SK-N-SH (cell line): ENCODE measurements around the gene SOX13. TPM values are rescaled to one million over a fixed set of nuclear protein-coding genes. Genes with fewer than 3 reads are reported as not detected.

Experiments
- CTCF ChIA-PET: fragments of 300-600, 350-600 bp; formaldehyde crosslinking; extraction: SDS; loops from one replicate; lab custom pipeline; 2021; lab: Yijun Ruan, JAX
- POLR2A ChIA-PET: fragments of 350-600 bp; sonication (Branson Sonifier 250); formaldehyde crosslinking; extraction: SDS; loops from one replicate; lab custom pipeline; 2020; ENCODE audit warnings: antibody characterized with exemption, inconsistent platforms; lab: Yijun Ruan, JAX
- DNase-seq: peaks from one replicate; pipeline ENCODE4 v3.0.0; 2012
- H2AFZ ChIP-seq: fragments of 200-600 bp; sonication (generic); 2 replicates; pipeline ENCODE4 v1.8.1; 2016; ENCODE audit warnings: antibody characterized with exemption, mild to moderate bottlenecking, low read depth
- H3F3A ChIP-seq: fragments of 200-600 bp; sonication (generic); replicated peaks from 2 replicates; pipeline ENCODE3; 2016; ENCODE audit warnings: antibody characterized with exemption, mild to moderate bottlenecking; ENCODE audit not compliant: insufficient read depth
- H3K27ac ChIP-seq, 2 experiments: fragments of 200-500 bp in 1 of 2; fragments of 200-600 bp in 1 of 2; sonication (Bioruptor generic) in 1 of 2; sonication (generic), shearing (Covaris generic) in 1 of 2; 2 replicates each; pipeline versions ENCODE4 v1.5.1 to v1.6.1; 2014 to 2016; ENCODE audit warnings: low read depth in 2 of 2, inconsistent platforms in 1 of 2, low read length in 1 of 2, mild to moderate bottlenecking in 1 of 2, mixed read lengths in 1 of 2
- H3K27me3 ChIP-seq: fragments of 200-600 bp; sonication (generic), shearing (Covaris generic); 2 replicates; pipeline ENCODE4 v1.6.1; 2016; ENCODE audit warnings: mixed run types; ENCODE audit not compliant: insufficient read depth
- H3K36me3 ChIP-seq, 2 experiments: fragments of 200-500 bp in 1 of 2; fragments of 200-600 bp in 1 of 2; sonication (Bioruptor generic) in 1 of 2; sonication (generic) in 1 of 2; replicated peaks in 1 of 2; 2 replicates each; pipeline versions ENCODE3 to v1.5.1; 2014 to 2016; ENCODE audit warnings: low read length in 1 of 2, mild to moderate bottlenecking in 1 of 2; ENCODE audit not compliant: insufficient read depth in 2 of 2, control insufficient read depth in 1 of 2
- H3K4me1 ChIP-seq, 2 experiments: fragments of 200-500 bp in 1 of 2; fragments of 200-600 bp in 1 of 2; sonication (Bioruptor generic) in 1 of 2; sonication (generic), shearing (Covaris generic) in 1 of 2; 2 replicates each; pipeline versions ENCODE4 v1.5.1 to v1.6.1; 2014 to 2016; ENCODE audit warnings: low read depth in 1 of 2, low read length in 1 of 2, mixed run types in 1 of 2; ENCODE audit not compliant: insufficient read depth in 2 of 2, control insufficient read depth in 1 of 2
- H3K4me2 ChIP-seq: fragments of 200-600 bp; sonication (generic), shearing (Covaris generic); 2 replicates; pipeline ENCODE4 v1.6.1; 2017; ENCODE audit warnings: mixed run types
- H3K4me3 ChIP-seq, 2 experiments: fragments of 200-500 bp in 1 of 2; fragments of 200-600 bp in 1 of 2; sonication (Bioruptor generic) in 1 of 2; sonication (generic), shearing (Covaris generic) in 1 of 2; 2 replicates each; pipeline versions ENCODE4 v1.5.1 to v1.8.1; 2014 to 2016; ENCODE audit warnings: low read depth in 2 of 2, inconsistent platforms in 1 of 2, low read length in 1 of 2, mild to moderate bottlenecking in 1 of 2, mixed read lengths in 1 of 2, moderate library complexity in 1 of 2
- H3K79me2 ChIP-seq: fragments of 200-600 bp; sonication (generic); 2 replicates; pipeline ENCODE4 v1.8.1; 2017; ENCODE audit warnings: mild to moderate bottlenecking; ENCODE audit not compliant: insufficient read depth
- H3K9ac ChIP-seq: fragments of 200-600 bp; sonication (generic); 2 replicates; pipeline ENCODE4 v1.6.1; 2017; ENCODE audit warnings: mixed run types
- H3K9me2 ChIP-seq: fragments of 200-600 bp; sonication (generic); 2 replicates; pipeline ENCODE4 v1.6.1; 2017; ENCODE audit warnings: mixed run types
- H3K9me3 ChIP-seq: fragments of 200-600 bp; sonication (generic); 2 replicates; pipeline ENCODE4 v1.6.1; 2017; ENCODE audit warnings: mixed run types, mild to moderate bottlenecking, moderate library complexity
- H4K20me1 ChIP-seq: fragments of 200-600 bp; sonication (generic); 2 replicates; pipeline ENCODE4 v1.6.1; 2017; ENCODE audit warnings: mild to moderate bottlenecking, mixed run types; ENCODE audit not compliant: insufficient read depth
- ELF1 ChIP-seq: IDR thresholded peaks from 2 replicates; pipeline ENCODE4 v1.4.0; 2012
- EZH2phosphoT487 ChIP-seq: fragments of 200-600 bp; sonication (generic); IDR thresholded peaks from 2 replicates; pipeline ENCODE4 v1.6.1; 2017; ENCODE audit warnings: low read depth, mixed run types, mild to moderate bottlenecking, antibody characterized with exemption, moderate library complexity, borderline replicate concordance
- FOXM1 ChIP-seq: IDR thresholded peaks from 2 replicates; pipeline ENCODE4 v1.4.0; 2012; ENCODE audit warnings: low read depth, mild to moderate bottlenecking
- GABPA ChIP-seq: IDR thresholded peaks from 2 replicates; pipeline ENCODE4 v1.4.0; 2012; ENCODE audit warnings: low read depth, mild to moderate bottlenecking
- GATA2 ChIP-seq: sonication (generic); formaldehyde crosslinking; IDR thresholded peaks from 2 replicates; pipeline ENCODE4 v1.5.0; 2020; ENCODE audit warnings: mild to moderate bottlenecking, missing genetic modification reagents
- JUND ChIP-seq: IDR thresholded peaks from 2 replicates; pipeline ENCODE4 v1.4.0; 2012
- MEF2A ChIP-seq: IDR thresholded peaks from 2 replicates; pipeline ENCODE4 v1.4.0; 2012; ENCODE audit warnings: low read depth, borderline replicate concordance
- MXI1 ChIP-seq: IDR thresholded peaks from 2 replicates; pipeline ENCODE4 v1.6.1; 2012; ENCODE audit warnings: mild to moderate bottlenecking, low read depth, low read length, improper control_type of control experiment
- NFIC ChIP-seq: IDR thresholded peaks from 2 replicates; pipeline ENCODE4 v1.4.0; 2012; ENCODE audit warnings: borderline replicate concordance
- NRF1 ChIP-seq: IDR thresholded peaks from 2 replicates; pipeline ENCODE4 v1.6.1; 2012; ENCODE audit warnings: low read depth, mild to moderate bottlenecking, low read length
- PBX3 ChIP-seq: IDR thresholded peaks from 2 replicates; pipeline ENCODE4; 2012
- RAD21 ChIP-seq: IDR thresholded peaks from 2 replicates; pipeline ENCODE4 v1.6.1; 2012; ENCODE audit warnings: mild to moderate bottlenecking, low read length
- RFX5 ChIP-seq: IDR thresholded peaks from 2 replicates; pipeline ENCODE4 v1.6.1; 2012; ENCODE audit warnings: mild to moderate bottlenecking, improper control_type of control experiment, low read length
- SIN3A ChIP-seq: IDR thresholded peaks from 2 replicates; pipeline ENCODE4 v1.6.1; 2012; ENCODE audit warnings: low read depth, mild to moderate bottlenecking, low read length, moderate library complexity, borderline replicate concordance
- SMC3 ChIP-seq: IDR thresholded peaks from 2 replicates; pipeline ENCODE4 v1.6.1; 2012; ENCODE audit warnings: low read depth, low read length, improper control_type of control experiment
- TAF1 ChIP-seq: IDR thresholded peaks from 2 replicates; pipeline ENCODE4 v1.6.1; 2012; ENCODE audit warnings: low read depth, mild to moderate bottlenecking, low read length, moderate library complexity, borderline replicate concordance
- ZBTB33 ChIP-seq: IDR thresholded peaks from 2 replicates; pipeline ENCODE4 v1.4.0; 2012; ENCODE audit warnings: low read depth, borderline replicate concordance
- WGBS: methylation state at CpG from one replicate; pipeline ENCODE4 v1.1.6; 2017; ENCODE audit warnings: low lambda C conversion rate; 5-methylcytosine and 5-hydroxymethylcytosine counted together
- polyA plus RNA-seq, 3 experiments: library from polyadenylated mRNA; depleted of rRNA; stranded (reverse); fragments of >200 nt; gene quantifications; 2 replicates each; pipeline ENCODE4 v1.2.3, GENCODE V29; 2012
- TF ChIP-seq, protein P1 (sequence below): IDR thresholded peaks from 2 replicates; pipeline ENCODE4 v1.4.0; 2012; ENCODE audit warnings: low read depth
- TF ChIP-seq, protein P2 (sequence below): fragments of 200-600 bp; sonication (generic); IDR thresholded peaks from 2 replicates; pipeline ENCODE4 v1.6.1; 2017; ENCODE audit warnings: antibody characterized with exemption, mild to moderate bottlenecking, moderate library complexity
- TF ChIP-seq, protein P3 (sequence below): IDR thresholded peaks from 2 replicates; pipeline ENCODE4 v1.6.1; 2012; ENCODE audit warnings: mild to moderate bottlenecking, low read depth, low read length, moderate library complexity
- TF ChIP-seq, protein P4 (sequence below): fragments of 150-350 bp; IDR thresholded peaks from 2 replicates; pipeline ENCODE4 v1.6.1; 2016; ENCODE audit warnings: mild to moderate bottlenecking, low read depth, low read length

SOX13 gene
- polyA plus RNA-seq, 1 of the 3 experiments (the other 2 are of a cell fraction), result 10.6 TPM

GRCh38 chr1:204041232-204041767 is 31.6 kb upstream of the SOX13 start (continued):
- TF ChIP-seq SIN3A (no peak), JUND (no peak)

GRCh38 chr1:204041803-204042505 is 31.0 kb upstream of the SOX13 start:
- Histone ChIP-seq H3K79me2 (no peaks in the 10 kb centered on the region), H3K4me2 (no peak overlapping the region), H3K4me3 (no peak overlapping the region), H3K9ac (no peak overlapping the region), H3K27ac (no peak overlapping the region), H2AFZ (no peak overlapping the region), H3K27me3 (no peaks in the 10 kb centered on the region; the same call in 1 of the 2 replicates), H4K20me1 (no peaks in the 10 kb centered on the region), H3K9me2 (no peaks in the 10 kb centered on the region), H3F3A (no peaks in the 10 kb centered on the region), H3K36me3 (no peaks in the 10 kb centered on the region), H3K9me3 (no peaks in the 10 kb centered on the region), H3K4me1 (no peaks in the 10 kb centered on the region)
- POLR2A ChIA-PET, result no interaction called here
- no peak for TF ChIP-seq RAD21
- TF ChIP-seq PBX3, result no peak
- TF ChIP-seq, protein P1, sequence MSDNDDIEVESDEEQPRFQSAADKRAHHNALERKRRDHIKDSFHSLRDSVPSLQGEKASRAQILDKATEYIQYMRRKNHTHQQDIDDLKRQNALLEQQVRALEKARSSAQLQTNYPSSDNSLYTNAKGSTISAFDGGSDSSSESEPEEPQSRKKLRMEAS, result no peak
- TF ChIP-seq ZBTB33, result no peak
- no peak for TF ChIP-seq SIN3A
- TF ChIP-seq FOXM1, result no peak
- TF ChIP-seq MXI1, result no peak
- TF ChIP-seq, protein P2, sequence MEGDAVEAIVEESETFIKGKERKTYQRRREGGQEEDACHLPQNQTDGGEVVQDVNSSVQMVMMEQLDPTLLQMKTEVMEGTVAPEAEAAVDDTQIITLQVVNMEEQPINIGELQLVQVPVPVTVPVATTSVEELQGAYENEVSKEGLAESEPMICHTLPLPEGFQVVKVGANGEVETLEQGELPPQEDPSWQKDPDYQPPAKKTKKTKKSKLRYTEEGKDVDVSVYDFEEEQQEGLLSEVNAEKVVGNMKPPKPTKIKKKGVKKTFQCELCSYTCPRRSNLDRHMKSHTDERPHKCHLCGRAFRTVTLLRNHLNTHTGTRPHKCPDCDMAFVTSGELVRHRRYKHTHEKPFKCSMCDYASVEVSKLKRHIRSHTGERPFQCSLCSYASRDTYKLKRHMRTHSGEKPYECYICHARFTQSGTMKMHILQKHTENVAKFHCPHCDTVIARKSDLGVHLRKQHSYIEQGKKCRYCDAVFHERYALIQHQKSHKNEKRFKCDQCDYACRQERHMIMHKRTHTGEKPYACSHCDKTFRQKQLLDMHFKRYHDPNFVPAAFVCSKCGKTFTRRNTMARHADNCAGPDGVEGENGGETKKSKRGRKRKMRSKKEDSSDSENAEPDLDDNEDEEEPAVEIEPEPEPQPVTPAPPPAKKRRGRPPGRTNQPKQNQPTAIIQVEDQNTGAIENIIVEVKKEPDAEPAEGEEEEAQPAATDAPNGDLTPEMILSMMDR, result no peak
- TF ChIP-seq GABPA, result no peak
- TF ChIP-seq, protein P3, sequence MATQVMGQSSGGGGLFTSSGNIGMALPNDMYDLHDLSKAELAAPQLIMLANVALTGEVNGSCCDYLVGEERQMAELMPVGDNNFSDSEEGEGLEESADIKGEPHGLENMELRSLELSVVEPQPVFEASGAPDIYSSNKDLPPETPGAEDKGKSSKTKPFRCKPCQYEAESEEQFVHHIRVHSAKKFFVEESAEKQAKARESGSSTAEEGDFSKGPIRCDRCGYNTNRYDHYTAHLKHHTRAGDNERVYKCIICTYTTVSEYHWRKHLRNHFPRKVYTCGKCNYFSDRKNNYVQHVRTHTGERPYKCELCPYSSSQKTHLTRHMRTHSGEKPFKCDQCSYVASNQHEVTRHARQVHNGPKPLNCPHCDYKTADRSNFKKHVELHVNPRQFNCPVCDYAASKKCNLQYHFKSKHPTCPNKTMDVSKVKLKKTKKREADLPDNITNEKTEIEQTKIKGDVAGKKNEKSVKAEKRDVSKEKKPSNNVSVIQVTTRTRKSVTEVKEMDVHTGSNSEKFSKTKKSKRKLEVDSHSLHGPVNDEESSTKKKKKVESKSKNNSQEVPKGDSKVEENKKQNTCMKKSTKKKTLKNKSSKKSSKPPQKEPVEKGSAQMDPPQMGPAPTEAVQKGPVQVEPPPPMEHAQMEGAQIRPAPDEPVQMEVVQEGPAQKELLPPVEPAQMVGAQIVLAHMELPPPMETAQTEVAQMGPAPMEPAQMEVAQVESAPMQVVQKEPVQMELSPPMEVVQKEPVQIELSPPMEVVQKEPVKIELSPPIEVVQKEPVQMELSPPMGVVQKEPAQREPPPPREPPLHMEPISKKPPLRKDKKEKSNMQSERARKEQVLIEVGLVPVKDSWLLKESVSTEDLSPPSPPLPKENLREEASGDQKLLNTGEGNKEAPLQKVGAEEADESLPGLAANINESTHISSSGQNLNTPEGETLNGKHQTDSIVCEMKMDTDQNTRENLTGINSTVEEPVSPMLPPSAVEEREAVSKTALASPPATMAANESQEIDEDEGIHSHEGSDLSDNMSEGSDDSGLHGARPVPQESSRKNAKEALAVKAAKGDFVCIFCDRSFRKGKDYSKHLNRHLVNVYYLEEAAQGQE, result no peak
- no peak for TF ChIP-seq TAF1
- TF ChIP-seq NRF1, result no peak
- no peak for TF ChIP-seq EZH2phosphoT487
- TF ChIP-seq MEF2A, result no peak
- TF ChIP-seq NFIC, result no peak
- no peak for TF ChIP-seq ELF1
- no peak for TF ChIP-seq SMC3
- no peak for TF ChIP-seq RFX5
- TF ChIP-seq, protein P4, sequence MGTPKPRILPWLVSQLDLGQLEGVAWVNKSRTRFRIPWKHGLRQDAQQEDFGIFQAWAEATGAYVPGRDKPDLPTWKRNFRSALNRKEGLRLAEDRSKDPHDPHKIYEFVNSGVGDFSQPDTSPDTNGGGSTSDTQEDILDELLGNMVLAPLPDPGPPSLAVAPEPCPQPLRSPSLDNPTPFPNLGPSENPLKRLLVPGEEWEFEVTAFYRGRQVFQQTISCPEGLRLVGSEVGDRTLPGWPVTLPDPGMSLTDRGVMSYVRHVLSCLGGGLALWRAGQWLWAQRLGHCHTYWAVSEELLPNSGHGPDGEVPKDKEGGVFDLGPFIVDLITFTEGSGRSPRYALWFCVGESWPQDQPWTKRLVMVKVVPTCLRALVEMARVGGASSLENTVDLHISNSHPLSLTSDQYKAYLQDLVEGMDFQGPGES, result no peak
- TF ChIP-seq GATA2 (CRISPR knock-in tag), result no peak
- 54% methylated on average over 5 of the region's 10 CpGs for WGBS
- DNase-seq, result no peak
- CTCF ChIA-PET, result no interaction called here
